Smooth muscle cell (in vitro differentiated cells): ENCODE results near the gene STRN3. TPM values are rescaled to one million over a fixed set of nuclear protein-coding genes. Genes with fewer than 3 reads are reported as not detected.

Experiments
- DNase-seq: peaks from one replicate; lab custom pipeline; 2025; ENCODE audit not compliant: unreplicated experiment; lab: John Stamatoyannopoulos, UW
- H2AFZ ChIP-seq: fragments of 200-600 bp; sonication (generic); 2 replicates; pipeline ENCODE4 v1.6.0; 2016; ENCODE audit warnings: antibody characterized with exemption, low read depth, mild to moderate bottlenecking
- H3F3A ChIP-seq: fragments of 200-600 bp; sonication (generic); 2 replicates; pipeline ENCODE4 v1.6.0; 2017; ENCODE audit warnings: antibody characterized with exemption, low read depth
- H3K27ac ChIP-seq: fragments of 200-600 bp; sonication (generic); 2 replicates; pipeline ENCODE4 v1.5.1; 2016; ENCODE audit warnings: low read depth, mild to moderate bottlenecking
- H3K27me3 ChIP-seq: fragments of 200-600 bp; sonication (generic); 2 replicates; pipeline ENCODE4 v1.6.1; 2016; ENCODE audit warnings: low read depth, mild to moderate bottlenecking
- H3K36me3 ChIP-seq: fragments of 200-600 bp; sonication (generic); 2 replicates; pipeline ENCODE4 v1.5.1; 2016; ENCODE audit warnings: low read depth
- H3K4me1 ChIP-seq: fragments of 200-600 bp; sonication (generic); 2 replicates; pipeline ENCODE4 v1.5.1; 2016; ENCODE audit warnings: low read depth
- H3K4me2 ChIP-seq: fragments of 200-600 bp; sonication (generic); 2 replicates; pipeline ENCODE4 v1.6.0; 2016; ENCODE audit warnings: mild to moderate bottlenecking
- H3K4me3 ChIP-seq: fragments of 200-600 bp; sonication (generic); 2 replicates; pipeline ENCODE4 v1.5.1; 2016; ENCODE audit warnings: mild to moderate bottlenecking
- H3K79me2 ChIP-seq: fragments of 200-600 bp; sonication (generic); 2 replicates; pipeline ENCODE4 v1.6.0; 2016; ENCODE audit warnings: low read depth, mild to moderate bottlenecking
- H3K9ac ChIP-seq: fragments of 200-600 bp; sonication (generic); 2 replicates; pipeline ENCODE4 v1.6.0; 2016; ENCODE audit warnings: low read depth
- H3K9me3 ChIP-seq: fragments of 200-600 bp; sonication (generic); replicated peaks from 2 replicates; pipeline ENCODE4 v1.5.1; 2016; ENCODE audit warnings: low read depth
- H4K20me1 ChIP-seq: fragments of 200-600 bp; sonication (generic); 2 replicates; pipeline ENCODE4 v1.6.0; 2016; ENCODE audit warnings: low read depth
- CTCF ChIP-seq: fragments of 200-600 bp; sonication (generic); IDR thresholded peaks from 2 replicates; pipeline ENCODE4 v1.5.1; 2017; ENCODE audit warnings: borderline replicate concordance, mild to moderate bottlenecking, antibody characterized with exemption; ENCODE audit not compliant: insufficient read depth, poor library complexity, severe bottlenecking
- WGBS: methylation state at CpG from one replicate; pipeline ENCODE4 v1.1.7; 2016; ENCODE audit warnings: low lambda C conversion rate; 5-methylcytosine and 5-hydroxymethylcytosine counted together
- polyA plus RNA-seq: library from polyadenylated mRNA; unstranded; fragments of >200 nt; fragmentation: Nextera tagmentation; extraction: Ambion mirVana; gene quantifications from 2 replicates; pipeline ENCODE4 v1.2.1, GENCODE V29; 2016
- total RNA-seq: library from RNA; depleted of rRNA; stranded (reverse); fragments of >200 nt; gene quantifications from 2 replicates; pipeline ENCODE4 v1.2.3, GENCODE V29; 2014

STRN3 gene
- total and polyA plus RNA-seq, 2 experiments from 2014 or later, result 6.8 to 43.6 TPM

GRCh38 chr14:30921788-30922187 lies 104.4 kb downstream of the STRN3 start:
- H3F3A ChIP-seq, result no peaks in the 10 kb centered on the region
- no peaks in the 10 kb centered on the region for H3K27me3 ChIP-seq
- peaks cover 39% of the 10 kb centered on the region for H4K20me1 ChIP-seq
- no peak overlapping the region for H2AFZ ChIP-seq
- no peak for TF ChIP-seq CTCF
- no peak overlapping the region for H3K4me2 ChIP-seq
- WGBS, result 98% methylated on average over 2 of the region's 2 CpGs
- no peak overlapping the region for H3K9ac ChIP-seq
- H3K27ac ChIP-seq, result no peak overlapping the region
- no peaks in the 10 kb centered on the region for H3K9me3 ChIP-seq
- H3K36me3 ChIP-seq, result peaks cover 14% of the 10 kb centered on the region
- DNase-seq, result no peak
- no peak overlapping the region for H3K4me3 ChIP-seq
- H3K79me2 ChIP-seq, result peaks cover 49% of the 10 kb centered on the region
- H3K4me1 ChIP-seq, result no peaks in the 10 kb centered on the region

GRCh38 chr14:30921305-30921704 lies 104.9 kb downstream of the STRN3 start:
- Histone ChIP-seq H3K4me1 (no peaks in the 10 kb centered on the region), H3K9ac (no peak overlapping the region), H4K20me1 (peaks cover 37% of the 10 kb centered on the region), H3K4me2 (no peak overlapping the region), H3K27ac (no peak overlapping the region), H3F3A (no peaks in the 10 kb centered on the region), H3K4me3 (no peak overlapping the region), H2AFZ (no peak overlapping the region), H3K9me3 (no peaks in the 10 kb centered on the region), H3K36me3 (peaks cover 14% of the 10 kb centered on the region), H3K27me3 (no peaks in the 10 kb centered on the region), H3K79me2 (peaks cover 46% of the 10 kb centered on the region)
- DNase-seq, result no peak
- WGBS, result 100% methylated on average over 1 of the region's 1 CpG
- TF ChIP-seq CTCF, result no peak

- TF ChIP-seq CTCF, result no peak
- Histone ChIP-seq H3K9ac (no peak overlapping the region), H3K79me2 (peaks cover 35% of the 10 kb centered on the region), H3F3A (no peaks in the 10 kb centered on the region), H4K20me1 (peaks cover 43% of the 10 kb centered on the region), H2AFZ (no peak overlapping the region), H3K4me1 (no peaks in the 10 kb centered on the region), H3K4me3 (no peak overlapping the region), H3K27ac (no peak overlapping the region), H3K36me3 (peaks cover 10% of the 10 kb centered on the region), H3K4me2 (no peak overlapping the region), H3K27me3 (no peaks in the 10 kb centered on the region), H3K9me3 (no peaks in the 10 kb centered on the region)
- DNase-seq, result no peak
- 61% methylated on average over 2 of the region's 2 CpGs for WGBS
Observed at GRCh38 chr14:30915596-30915995, 110.6 kb downstream of the STRN3 start.

GRCh38 chr14:30914812-30915211 lies 111.4 kb downstream of the STRN3 start:
- Histone ChIP-seq H3K4me2 (no peak overlapping the region), H3K4me1 (no peaks in the 10 kb centered on the region), H3K27ac (no peak overlapping the region), H3K36me3 (peaks cover 15% of the 10 kb centered on the region), H3K4me3 (no peak overlapping the region), H3K9me3 (no peaks in the 10 kb centered on the region), H2AFZ (no peak overlapping the region), H3F3A (no peaks in the 10 kb centered on the region), H3K79me2 (peaks cover 27% of the 10 kb centered on the region), H3K9ac (no peak overlapping the region), H4K20me1 (peaks cover 43% of the 10 kb centered on the region), H3K27me3 (no peaks in the 10 kb centered on the region)
- 98% methylated on average over 1 of the region's 1 CpG for WGBS
- DNase-seq, result no peak
- no peak for TF ChIP-seq CTCF
